ENCODE measurements around the gene HS3ST3B1. TPM values are rescaled to one million over a fixed set of nuclear protein-coding genes. Genes with fewer than 3 reads are reported as not detected.

The HS3ST3B1 gene
- total RNA-seq, 2 donors from 2014 or later = 0.78 to 2.8 TPM

GRCh38 chr17:14387036-14387435 is 86.2 kb downstream of the HS3ST3B1 start:
- DNase-seq (ENCODE audit: low spot score) = no peak
- Histone ChIP-seq H3K4me1 (no peaks in the 10 kb centered on the region), H3K36me3 (no peaks in the 10 kb centered on the region), H3K4me3 (no peak overlapping the region), H3K9me3 (peaks cover 0 to 15% of the 10 kb centered on the region in 2 donors), H3K27me3 (no peaks in the 10 kb centered on the region), H3K27ac (no peak overlapping the region)
- TF ChIP-seq, protein P1, sequence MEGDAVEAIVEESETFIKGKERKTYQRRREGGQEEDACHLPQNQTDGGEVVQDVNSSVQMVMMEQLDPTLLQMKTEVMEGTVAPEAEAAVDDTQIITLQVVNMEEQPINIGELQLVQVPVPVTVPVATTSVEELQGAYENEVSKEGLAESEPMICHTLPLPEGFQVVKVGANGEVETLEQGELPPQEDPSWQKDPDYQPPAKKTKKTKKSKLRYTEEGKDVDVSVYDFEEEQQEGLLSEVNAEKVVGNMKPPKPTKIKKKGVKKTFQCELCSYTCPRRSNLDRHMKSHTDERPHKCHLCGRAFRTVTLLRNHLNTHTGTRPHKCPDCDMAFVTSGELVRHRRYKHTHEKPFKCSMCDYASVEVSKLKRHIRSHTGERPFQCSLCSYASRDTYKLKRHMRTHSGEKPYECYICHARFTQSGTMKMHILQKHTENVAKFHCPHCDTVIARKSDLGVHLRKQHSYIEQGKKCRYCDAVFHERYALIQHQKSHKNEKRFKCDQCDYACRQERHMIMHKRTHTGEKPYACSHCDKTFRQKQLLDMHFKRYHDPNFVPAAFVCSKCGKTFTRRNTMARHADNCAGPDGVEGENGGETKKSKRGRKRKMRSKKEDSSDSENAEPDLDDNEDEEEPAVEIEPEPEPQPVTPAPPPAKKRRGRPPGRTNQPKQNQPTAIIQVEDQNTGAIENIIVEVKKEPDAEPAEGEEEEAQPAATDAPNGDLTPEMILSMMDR (IDR thresholded peaks at IDR 0.05) = no peak

DNA sequence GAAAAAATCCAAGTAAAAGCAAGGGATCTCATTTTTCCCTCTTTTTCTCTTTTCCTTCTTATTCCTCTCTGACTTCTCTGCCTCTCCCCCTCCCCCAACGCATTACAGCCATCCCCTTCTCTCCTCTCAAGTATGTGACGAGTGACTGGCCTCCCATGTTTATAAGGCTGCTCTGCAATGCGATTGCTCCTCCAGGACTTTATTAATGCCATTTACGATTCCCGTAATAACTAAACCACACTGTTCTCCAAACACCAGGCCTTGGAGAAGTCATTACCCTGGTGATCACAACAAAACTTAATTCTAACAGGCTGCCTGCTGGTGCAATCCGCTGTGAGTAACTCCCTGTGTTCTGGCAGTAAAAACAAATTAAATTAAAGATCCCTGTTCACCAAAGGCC is 88.8 kb downstream of the HS3ST3B1 start:
- DNase-seq (ENCODE audit: low spot score) = no peak
- TF ChIP-seq, protein P1 (IDR thresholded peaks at IDR 0.05) = no peak
- H3K9me3 ChIP-seq = peaks cover 0 to 21% of the 10 kb centered on the region in 2 donors
- no peaks in the 10 kb centered on the region for H3K36me3 ChIP-seq
- no peak overlapping the region for H3K27ac ChIP-seq
- H3K4me1 ChIP-seq = no peaks in the 10 kb centered on the region
- no peak overlapping the region for H3K4me3 ChIP-seq
- H3K27me3 ChIP-seq = no peaks in the 10 kb centered on the region

DNA sequence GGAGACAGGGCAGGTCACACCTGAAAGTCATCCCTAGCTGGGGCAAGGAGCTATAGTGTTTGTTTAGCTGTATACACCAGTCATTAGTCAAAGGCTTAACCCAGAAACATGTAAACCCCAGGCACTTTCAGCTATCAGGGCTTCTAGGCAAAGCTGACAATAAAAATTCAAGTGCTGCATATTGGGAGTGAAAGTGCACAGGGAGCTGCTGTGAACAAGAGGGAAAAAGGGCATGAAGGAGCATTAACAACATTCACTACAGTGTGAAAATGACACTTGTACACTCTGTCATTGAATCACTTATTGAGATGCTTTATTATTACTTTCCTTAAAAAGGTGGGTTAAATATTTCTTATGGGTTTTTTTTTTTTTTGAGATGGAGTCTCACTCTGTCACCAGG is 92.8 kb downstream of the HS3ST3B1 start:
- no peak overlapping the region for H3K4me3 ChIP-seq
- no peak overlapping the region for H3K27ac ChIP-seq
- no peaks in the 10 kb centered on the region for H3K4me1 ChIP-seq
- peaks cover 0 to 21% of the 10 kb centered on the region in 2 donors for H3K9me3 ChIP-seq
- H3K36me3 ChIP-seq = no peaks in the 10 kb centered on the region
- TF ChIP-seq, protein P1 (IDR thresholded peaks at IDR 0.05) = no peak
- no peak for DNase-seq (ENCODE audit: low spot score)
- H3K27me3 ChIP-seq = no peaks in the 10 kb centered on the region

GRCh38 chr17:14395255-14395654 is 94.4 kb downstream of the HS3ST3B1 start:
- TF ChIP-seq, protein P1 (IDR thresholded peaks at IDR 0.05) = no peak
- Histone ChIP-seq H3K27ac (no peak overlapping the region), H3K36me3 (no peaks in the 10 kb centered on the region), H3K4me1 (no peaks in the 10 kb centered on the region), H3K9me3 (peaks cover 0 to 29% of the 10 kb centered on the region in 2 donors), H3K4me3 (no peak overlapping the region), H3K27me3 (no peaks in the 10 kb centered on the region)
- no peak for DNase-seq (ENCODE audit: low spot score)

- TF ChIP-seq, protein P1 (IDR thresholded peaks at IDR 0.05) = no peak
- Histone ChIP-seq H3K4me3 (no peak overlapping the region), H3K27me3 (no peaks in the 10 kb centered on the region), H3K4me1 (no peaks in the 10 kb centered on the region), H3K36me3 (no peaks in the 10 kb centered on the region), H3K27ac (no peak overlapping the region), H3K9me3 (peaks cover 0 to 17% of the 10 kb centered on the region in 2 donors)
- DNase-seq (ENCODE audit: low spot score) = no peak
These were observed 95.7 kb downstream of the HS3ST3B1 start for GRCh38 chr17:14396547-14396946.

GRCh38 chr17:14398766-14399165 is 97.9 kb downstream of the HS3ST3B1 start:
- Histone ChIP-seq H3K27me3 (no peaks in the 10 kb centered on the region), H3K27ac (no peak overlapping the region), H3K4me1 (no peaks in the 10 kb centered on the region), H3K36me3 (no peaks in the 10 kb centered on the region), H3K9me3 (peaks cover 0 to 8% of the 10 kb centered on the region in 2 donors), H3K4me3 (no peak overlapping the region)
- TF ChIP-seq, protein P1 (IDR thresholded peaks at IDR 0.05) = no peak
- no peak for DNase-seq (ENCODE audit: low spot score)
